ENCODE results near the gene MYMK. TPM values are rescaled to one million over a fixed set of nuclear protein-coding genes. Genes with fewer than 3 reads are reported as not detected.
A peak's percentile ranks its signal among the peaks of the same experiment; 100 is the strongest.

Gene MYMK
- total and polyA plus RNA-seq, 7 experiments from 2014 or later = not detected

DNA sequence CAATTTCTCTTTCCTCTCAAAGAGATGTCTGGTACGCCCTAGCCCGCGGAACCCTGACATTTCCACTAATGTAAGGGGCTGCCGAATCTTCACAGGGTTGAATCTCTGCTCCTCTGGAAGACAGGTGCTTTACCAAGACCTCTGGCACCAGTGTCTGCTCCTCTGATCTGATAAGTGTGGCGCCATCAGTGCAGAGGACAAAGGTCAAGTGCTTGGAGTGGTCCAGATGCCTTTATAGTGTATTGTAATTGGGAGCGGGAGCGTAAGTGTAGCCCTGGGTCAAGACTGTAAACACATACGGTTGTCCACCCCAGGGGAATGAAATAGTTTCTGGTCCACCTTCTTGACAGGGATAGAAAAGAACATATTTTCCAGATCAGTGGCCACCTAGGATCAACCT, 27.5 kb upstream of the MYMK start:
- POLR2A ChIA-PET = no interaction called here
- DNase-seq = no peak
- H3K36me3 ChIP-seq (ENCODE audit: control insufficient read depth in 2 of 3, insufficient read depth in 3 of 3, low read length in 3 of 3) = no peaks in the 10 kb centered on the region
- no peaks in the 10 kb centered on the region for H3K4me1 ChIP-seq (ENCODE audit: control insufficient read depth in 2 of 2, insufficient read depth in 2 of 2, low read length in 2 of 2)
- intact Hi-C loops (cut with micrococcal nuclease) = no loop called here
- Mint-ChIP-seq H3K27ac (no peak overlapping the region), H3K9me3 (no peaks in the 10 kb centered on the region), H3K27me3 (peaks cover 0 to 4% (median 0%) of the 10 kb centered on the region in 5 donors), H3K36me3 (peaks cover 0 to 13% (median 0%) of the 10 kb centered on the region in 5 donors), H3K4me1 (peaks cover 0 to 4% (median 0%) of the 10 kb centered on the region in 7 donors), H3K4me3 (no peak overlapping the region)
- H3K9me3 ChIP-seq (ENCODE audit: control insufficient read depth in 2 of 3, low read length in 3 of 3) = no peaks in the 10 kb centered on the region
- ATAC-seq = no peak
- H3K4me3 ChIP-seq (ENCODE audit: low read length) = no peak overlapping the region
- no peaks in the 10 kb centered on the region for H3K27me3 ChIP-seq (ENCODE audit: control insufficient read depth in 2 of 2, insufficient read depth in 2 of 2, low read length in 2 of 2)
- no peak overlapping the region for H3K27ac ChIP-seq (ENCODE audit: low read depth, low read length)
- CTCF ChIA-PET = no interaction called here

DNA sequence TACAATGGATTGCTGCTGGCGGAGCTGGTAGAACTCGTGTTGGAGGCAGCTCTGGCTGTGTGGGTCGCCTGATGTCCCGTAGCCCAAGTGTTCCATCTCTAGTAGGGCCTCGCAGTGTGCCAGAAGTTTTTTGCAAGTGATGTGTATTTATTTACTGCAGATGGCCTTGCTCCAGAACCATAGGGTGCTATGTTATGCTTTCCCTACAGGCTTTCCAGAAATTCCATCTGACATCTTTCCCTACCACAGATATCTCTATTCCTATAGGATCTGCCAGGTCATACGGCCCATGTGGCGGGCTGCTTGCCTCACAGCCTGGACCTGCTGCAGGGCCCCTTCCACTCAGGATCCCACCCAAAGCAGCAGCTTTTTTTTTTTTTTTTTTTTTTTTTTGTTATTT, 26.7 kb upstream of the MYMK start:
- no peaks in the 10 kb centered on the region for H3K9me3 ChIP-seq (ENCODE audit: control insufficient read depth in 2 of 3, low read length in 3 of 3)
- no peaks in the 10 kb centered on the region for H3K36me3 ChIP-seq (ENCODE audit: control insufficient read depth in 2 of 3, insufficient read depth in 3 of 3, low read length in 3 of 3)
- CTCF ChIA-PET = no interaction called here
- Mint-ChIP-seq H3K4me1 (peaks cover 0 to 4% (median 0%) of the 10 kb centered on the region in 7 donors), H3K27ac (no peak overlapping the region), H3K27me3 (peaks cover 0 to 4% (median 0%) of the 10 kb centered on the region in 5 donors), H3K9me3 (no peaks in the 10 kb centered on the region), H3K36me3 (peaks cover 0 to 15% (median 0%) of the 10 kb centered on the region in 5 donors), H3K4me3 (no peak overlapping the region)
- intact Hi-C loops (cut with micrococcal nuclease) = no loop called here
- DNase-seq (no peak), ATAC-seq (no peak)
- H3K27me3 ChIP-seq (ENCODE audit: control insufficient read depth in 2 of 2, insufficient read depth in 2 of 2, low read length in 2 of 2) = no peaks in the 10 kb centered on the region
- POLR2A ChIA-PET = no interaction called here
- no peak overlapping the region for H3K4me3 ChIP-seq (ENCODE audit: low read length)
- no peaks in the 10 kb centered on the region for H3K4me1 ChIP-seq (ENCODE audit: control insufficient read depth in 2 of 2, insufficient read depth in 2 of 2, low read length in 2 of 2)
- no peak overlapping the region for H3K27ac ChIP-seq (ENCODE audit: low read depth, low read length)

DNA sequence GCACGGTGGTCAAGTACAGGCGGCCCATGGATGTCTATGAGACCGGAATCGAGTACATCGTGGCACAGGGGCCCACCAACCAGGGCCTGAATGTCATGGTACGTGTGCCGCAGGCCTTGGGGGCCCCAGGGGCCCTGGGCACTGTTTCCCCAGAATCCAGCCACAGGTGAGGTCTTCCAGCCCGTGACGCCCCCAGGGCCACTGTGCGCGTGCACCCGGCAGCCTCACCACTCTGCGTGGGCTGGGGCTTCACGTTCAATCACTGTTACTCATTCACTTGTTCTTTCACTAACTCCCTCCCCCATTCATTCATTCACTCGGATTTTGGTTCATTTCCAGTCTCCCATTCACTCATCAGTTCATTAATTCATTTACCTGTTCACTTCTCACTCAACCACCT, 22.4 kb upstream of the MYMK start:
- H3K36me3 Mint-ChIP-seq = peaks cover 0 to 16% (median 0%) of the 10 kb centered on the region in 5 donors
- DNase-seq = no peak
- H3K4me3 Mint-ChIP-seq = no peak overlapping the region
- H3K27me3 Mint-ChIP-seq = peaks cover 0 to 4% (median 0%) of the 10 kb centered on the region in 5 donors
- no peaks in the 10 kb centered on the region for H3K9me3 Mint-ChIP-seq
- no peaks in the 10 kb centered on the region for H3K4me1 ChIP-seq (ENCODE audit: control insufficient read depth in 2 of 2, insufficient read depth in 2 of 2, low read length in 2 of 2)
- H3K27ac Mint-ChIP-seq = peak overlapping the region in 1 of 9 donors; percentile 51
- H3K27me3 ChIP-seq (ENCODE audit: control insufficient read depth in 2 of 2, insufficient read depth in 2 of 2, low read length in 2 of 2) = no peaks in the 10 kb centered on the region
- no peak for ATAC-seq
- peaks cover 0 to under 1% (median 0%) of the 10 kb centered on the region in 7 donors for H3K4me1 Mint-ChIP-seq
- CTCF ChIA-PET = no interaction called here
- H3K36me3 ChIP-seq (ENCODE audit: control insufficient read depth in 2 of 3, insufficient read depth in 3 of 3, low read length in 3 of 3) = no peaks in the 10 kb centered on the region
- H3K9me3 ChIP-seq (ENCODE audit: control insufficient read depth in 2 of 3, low read length in 3 of 3) = no peaks in the 10 kb centered on the region
- intact Hi-C loops (cut with micrococcal nuclease) = no loop called here
- POLR2A ChIA-PET = no interaction called here
- no peak overlapping the region for H3K4me3 ChIP-seq (ENCODE audit: low read length)
- H3K27ac ChIP-seq (ENCODE audit: low read depth, low read length) = no peak overlapping the region

DNA sequence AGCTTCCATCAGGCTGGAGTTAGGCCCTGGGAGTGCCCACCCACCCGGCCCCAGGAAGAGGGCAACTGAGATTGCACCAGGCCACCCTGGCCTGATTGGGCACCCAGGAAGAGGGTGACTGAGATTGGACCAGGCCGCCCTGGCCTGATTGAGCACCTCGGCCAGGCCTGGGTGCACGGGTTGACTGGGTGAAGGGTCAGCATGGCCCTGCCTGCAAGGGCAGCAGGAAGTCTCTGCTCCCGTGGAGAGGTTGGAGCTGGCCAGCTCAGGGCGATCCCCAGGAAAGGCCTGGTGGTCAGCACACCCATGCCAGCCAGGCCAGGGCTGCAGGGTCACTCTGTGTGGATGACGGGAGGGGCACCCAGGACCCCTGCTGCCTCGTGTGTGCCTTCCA, 21.5 kb upstream of the MYMK start:
- peaks cover 0 to 16% (median 0%) of the 10 kb centered on the region in 5 donors for H3K36me3 Mint-ChIP-seq
- Histone ChIP-seq H3K36me3 (ENCODE audit: control insufficient read depth in 2 of 3, insufficient read depth in 3 of 3, low read length in 3 of 3) (no peaks in the 10 kb centered on the region), H3K27me3 (ENCODE audit: control insufficient read depth in 2 of 2, insufficient read depth in 2 of 2, low read length in 2 of 2) (no peaks in the 10 kb centered on the region), H3K9me3 (ENCODE audit: control insufficient read depth in 2 of 3, low read length in 3 of 3) (no peaks in the 10 kb centered on the region), H3K27ac (ENCODE audit: low read depth, low read length) (no peak overlapping the region), H3K4me3 (ENCODE audit: low read length) (no peak overlapping the region), H3K4me1 (ENCODE audit: control insufficient read depth in 2 of 2, insufficient read depth in 2 of 2, low read length in 2 of 2) (no peaks in the 10 kb centered on the region)
- ChIA-PET POLR2A (no interaction called here), CTCF (no interaction called here)
- peaks cover 0 to 4% (median 0%) of the 10 kb centered on the region in 5 donors for H3K27me3 Mint-ChIP-seq
- intact Hi-C loops (cut with micrococcal nuclease) = no loop called here
- H3K9me3 Mint-ChIP-seq = no peaks in the 10 kb centered on the region
- no peak overlapping the region for H3K4me3 Mint-ChIP-seq
- DNase-seq = no peak
- H3K4me1 Mint-ChIP-seq = no peaks in the 10 kb centered on the region
- no peak overlapping the region for H3K27ac Mint-ChIP-seq
- no peak for ATAC-seq

DNA sequence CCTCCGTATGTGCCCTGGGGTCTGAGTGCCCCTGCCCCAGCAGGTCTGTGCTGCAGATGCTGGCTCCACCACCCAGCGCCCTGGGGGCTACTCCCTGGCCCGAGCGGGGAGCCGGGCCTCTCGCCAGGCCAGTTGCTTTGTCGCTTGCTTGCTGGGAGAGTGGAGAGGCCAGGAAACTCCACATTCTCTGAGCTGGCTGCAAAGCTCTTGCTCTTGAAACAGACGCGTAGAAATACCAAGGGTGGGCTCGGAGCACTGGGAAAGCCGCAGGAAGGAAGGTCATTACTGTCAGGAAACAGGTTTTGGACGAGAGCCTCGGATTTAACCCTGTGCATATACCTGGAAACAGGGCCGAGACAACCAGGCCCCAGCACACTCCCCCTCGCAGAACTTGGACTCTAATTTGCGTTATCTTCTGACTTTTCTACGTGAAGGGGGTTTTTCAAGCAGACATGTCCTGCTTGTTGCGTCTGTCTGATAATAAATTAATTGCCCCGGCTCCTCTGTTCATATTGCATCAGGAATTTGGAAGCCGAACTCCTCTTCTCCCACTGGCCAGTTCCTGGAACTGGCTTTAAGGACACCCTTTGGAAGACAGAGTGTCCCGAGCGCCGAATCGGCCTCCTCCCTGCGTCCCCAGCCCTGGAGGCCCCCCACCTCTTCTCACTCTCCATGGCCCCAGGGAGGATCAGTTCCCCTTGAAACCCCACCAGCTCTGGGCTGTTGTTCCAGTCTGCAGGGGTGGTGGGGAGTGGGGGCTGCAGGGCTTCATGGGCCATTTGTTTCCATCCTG, 20.9 kb upstream of the MYMK start:
- ChIA-PET CTCF (no interaction called here), POLR2A (no interaction called here)
- H3K9me3 ChIP-seq (ENCODE audit: control insufficient read depth in 2 of 3, low read length in 3 of 3) = no peaks in the 10 kb centered on the region
- H3K36me3 Mint-ChIP-seq = peaks cover 0 to 11% (median 0%) of the 10 kb centered on the region in 5 donors
- H3K4me1 Mint-ChIP-seq = no peaks in the 10 kb centered on the region
- H3K4me3 Mint-ChIP-seq = no peak overlapping the region
- H3K27me3 ChIP-seq (ENCODE audit: control insufficient read depth in 2 of 2, insufficient read depth in 2 of 2, low read length in 2 of 2) = no peaks in the 10 kb centered on the region
- no peaks in the 10 kb centered on the region for H3K27me3 Mint-ChIP-seq
- no peaks in the 10 kb centered on the region for H3K36me3 ChIP-seq (ENCODE audit: control insufficient read depth in 2 of 3, insufficient read depth in 3 of 3, low read length in 3 of 3)
- ATAC-seq (no peak), DNase-seq (no peak)
- no peaks in the 10 kb centered on the region for H3K9me3 Mint-ChIP-seq
- no peak overlapping the region for H3K27ac ChIP-seq (ENCODE audit: low read depth, low read length)
- no peaks in the 10 kb centered on the region for H3K4me1 ChIP-seq (ENCODE audit: control insufficient read depth in 2 of 2, insufficient read depth in 2 of 2, low read length in 2 of 2)
- no peak overlapping the region for H3K27ac Mint-ChIP-seq
- H3K4me3 ChIP-seq (ENCODE audit: low read length) = no peak overlapping the region
- intact Hi-C loops (cut with micrococcal nuclease) = no loop called here

DNA sequence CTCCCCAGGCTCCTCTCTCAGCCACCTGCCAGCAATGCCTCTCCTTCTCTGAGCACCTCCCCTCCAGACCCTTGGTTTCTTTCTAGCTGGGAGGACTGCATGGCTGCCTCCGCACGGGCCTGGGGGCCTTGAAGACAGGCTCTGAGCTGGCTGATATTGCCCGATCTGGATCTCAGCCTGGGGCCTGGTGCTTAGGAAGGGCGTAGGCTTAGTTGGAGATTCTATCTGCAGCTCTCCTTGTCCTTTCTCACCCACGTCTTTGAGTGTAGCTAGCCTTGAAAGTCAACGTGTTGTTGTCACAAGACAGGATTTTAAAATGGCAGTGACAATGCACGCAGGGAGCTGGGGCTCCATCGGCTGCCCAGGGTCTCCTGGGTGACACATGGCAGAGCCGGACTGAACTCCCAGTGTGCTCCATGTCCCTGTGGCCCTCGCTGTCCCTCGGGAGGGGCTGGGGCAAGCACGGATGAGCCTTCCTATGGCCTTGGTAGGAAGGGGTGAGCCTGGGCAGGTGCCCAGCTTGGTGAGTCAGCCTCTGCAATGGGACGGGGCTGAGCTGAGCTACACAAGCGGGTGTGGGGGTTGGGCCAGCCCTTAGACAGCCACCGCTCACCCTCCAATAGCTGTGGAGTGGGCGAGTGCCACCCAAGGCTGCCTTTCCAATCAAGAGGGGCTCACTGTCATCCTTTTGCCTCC, 19.2 kb upstream of the MYMK start:
- peaks cover 0 to 5% (median 0%) of the 10 kb centered on the region in 7 donors for H3K4me1 Mint-ChIP-seq
- Histone ChIP-seq H3K9me3 (ENCODE audit: control insufficient read depth in 2 of 3, low read length in 3 of 3) (no peaks in the 10 kb centered on the region), H3K27ac (ENCODE audit: low read depth, low read length) (no peak overlapping the region), H3K4me1 (ENCODE audit: control insufficient read depth in 2 of 2, insufficient read depth in 2 of 2, low read length in 2 of 2) (no peaks in the 10 kb centered on the region), H3K4me3 (ENCODE audit: low read length) (no peak overlapping the region), H3K27me3 (ENCODE audit: control insufficient read depth in 2 of 2, insufficient read depth in 2 of 2, low read length in 2 of 2) (no peaks in the 10 kb centered on the region), H3K36me3 (ENCODE audit: control insufficient read depth in 2 of 3, insufficient read depth in 3 of 3, low read length in 3 of 3) (no peaks in the 10 kb centered on the region)
- CTCF ChIA-PET = no interaction called here
- POLR2A ChIA-PET = no interaction called here
- H3K27me3 Mint-ChIP-seq = peaks cover 0 to 4% (median 0%) of the 10 kb centered on the region in 5 donors
- DNase-seq (no peak), ATAC-seq (no peak)
- no peak overlapping the region for H3K4me3 Mint-ChIP-seq
- H3K27ac Mint-ChIP-seq = no peak overlapping the region
- H3K36me3 Mint-ChIP-seq = peaks cover 0 to 10% (median 0%) of the 10 kb centered on the region in 5 donors
- intact Hi-C loops (cut with micrococcal nuclease) = no loop called here
- no peaks in the 10 kb centered on the region for H3K9me3 Mint-ChIP-seq
